CD4-positive, alpha-beta T cell treated with Interferon gamma for 1 hour (primary cell): ENCODE measurements around the gene TNS3.
"Not testable (repeated sequence)": the region's sequence is repeated elsewhere in the genome, so short reads cannot be mapped to it uniquely, and the experiment has no call there.

Source experiments
- DNase-seq: peaks from one replicate; pipeline ENCODE4 v3.0.0-alpha.2; 2020

The TNS3 gene

GRCh38 chr7:47581804-47582763, at the start of gene TNS3:
Gene TNS3, minus strand, starts transcription at chr7:47582111. Its CDS starts 142,475 bp downstream, at chr7:47439636.
- DNase-seq: peak; percentile 31

GRCh38 chr7:47631711-47632110, 49.8 kb upstream of the TNS3 start:
- DNase-seq: no peak

- no peak for DNase-seq
These were observed 45.8 kb upstream of the TNS3 start for GRCh38 chr7:47627580-47628283.

GRCh38 chr7:47625861-47626715, 44.2 kb upstream of the TNS3 start:
- no peak for DNase-seq

- DNase-seq: no peak
These were observed 42.8 kb upstream of the TNS3 start for GRCh38 chr7:47624689-47625088.

- DNase-seq: no peak
These were observed 41.2 kb upstream of the TNS3 start for GRCh38 chr7:47622946-47623640.

GRCh38 chr7:47622586-47622945, 40.7 kb upstream of the TNS3 start:
- DNase-seq: no peak

GRCh38 chr7:47621979-47622561, 40.2 kb upstream of the TNS3 start:
- no peak for DNase-seq

GRCh38 chr7:47621347-47621746, 39.4 kb upstream of the TNS3 start:
- no peak for DNase-seq

GRCh38 chr7:47619806-47620205, 37.9 kb upstream of the TNS3 start:
- no peak for DNase-seq

GRCh38 chr7:47617131-47617530, 35.2 kb upstream of the TNS3 start:
- no peak for DNase-seq

- no peak for DNase-seq
These were observed 32.5 kb upstream of the TNS3 start for GRCh38 chr7:47614450-47614849.

GRCh38 chr7:47611045-47611511, 29.2 kb upstream of the TNS3 start:
- DNase-seq: no peak

GRCh38 chr7:47610506-47611044, 28.7 kb upstream of the TNS3 start:
- no peak for DNase-seq

- DNase-seq: no peak
These were observed 28.0 kb upstream of the TNS3 start for GRCh38 chr7:47609803-47610452.

GRCh38 chr7:47606593-47607046, 24.7 kb upstream of the TNS3 start:
- DNase-seq: not testable (repeated sequence)

- no peak for DNase-seq
These were observed 24.1 kb upstream of the TNS3 start for GRCh38 chr7:47605816-47606575.

- DNase-seq: no peak
These were observed 22.6 kb upstream of the TNS3 start for GRCh38 chr7:47604496-47604890.

GRCh38 chr7:47603514-47604255, 21.8 kb upstream of the TNS3 start:
- DNase-seq: not testable (repeated sequence)
